ENCODE data around the gene RAD51B. TPM values are rescaled to one million over a fixed set of nuclear protein-coding genes. Genes with fewer than 3 reads are reported as not detected.
A peak's percentile ranks its signal among the peaks of the same experiment; 100 is the strongest.
"Not testable (repeated sequence)": the region's sequence is repeated elsewhere in the genome, so short reads cannot be mapped to it uniquely, and the experiment has no call there.

The RAD51B gene
- total RNA-seq, 1 experiment from 2014 or later: 10.8 TPM

DNA sequence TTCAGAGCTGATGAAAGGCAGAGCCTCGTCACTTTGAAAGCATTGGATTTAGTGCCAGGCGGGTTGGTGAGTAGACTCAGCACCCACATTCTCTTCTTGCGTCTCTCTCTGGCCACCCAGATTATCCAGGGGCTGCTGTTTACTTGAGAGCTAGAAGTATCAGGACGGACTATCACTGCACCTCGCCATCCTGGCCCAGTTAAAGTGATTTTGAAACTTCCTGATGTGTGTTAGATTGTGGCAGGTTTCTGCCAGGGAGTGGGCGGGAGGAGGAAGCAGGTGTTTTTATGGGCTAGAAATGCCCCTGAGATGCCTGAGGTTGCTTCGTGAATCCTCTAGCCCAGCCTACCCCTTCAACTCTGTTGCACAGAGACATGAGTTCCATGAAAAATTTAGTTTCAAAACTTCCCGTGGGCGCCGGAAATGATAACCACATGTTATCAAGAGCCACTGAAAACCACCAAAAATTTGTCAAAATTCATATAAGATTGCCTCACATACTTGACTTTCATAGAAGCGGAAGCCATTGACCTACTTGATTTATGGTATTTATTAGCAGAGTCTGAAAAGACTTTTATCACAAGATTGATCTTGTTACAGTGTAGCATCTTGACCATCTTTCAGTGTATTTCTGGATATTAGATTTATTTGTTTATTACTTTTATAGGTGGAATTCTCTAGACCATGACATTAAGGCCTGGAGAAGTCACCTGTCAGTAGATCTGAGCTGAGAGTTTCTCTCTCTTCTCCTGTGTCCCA is 466.0 kb downstream of the RAD51B start:
- no peak overlapping the region for H2AFZ ChIP-seq (ENCODE audit: low read length)
- no peaks in the 10 kb centered on the region for H3K9me3 ChIP-seq (ENCODE audit: low read length)
- no peak overlapping the region for H3K4me2 ChIP-seq (ENCODE audit: low read length)
- no peaks in the 10 kb centered on the region for H3K36me3 ChIP-seq (ENCODE audit: low read depth, low read length)
- TF ChIP-seq EZH2 (IDR thresholded peaks at IDR 0.05; ENCODE audit: low read length, unreplicated experiment) (no peak), EZH2phosphoT487 (IDR thresholded peaks at IDR 0.05; ENCODE audit: borderline replicate concordance, low read length) (no peak)
- TF ChIP-seq, protein P1, sequence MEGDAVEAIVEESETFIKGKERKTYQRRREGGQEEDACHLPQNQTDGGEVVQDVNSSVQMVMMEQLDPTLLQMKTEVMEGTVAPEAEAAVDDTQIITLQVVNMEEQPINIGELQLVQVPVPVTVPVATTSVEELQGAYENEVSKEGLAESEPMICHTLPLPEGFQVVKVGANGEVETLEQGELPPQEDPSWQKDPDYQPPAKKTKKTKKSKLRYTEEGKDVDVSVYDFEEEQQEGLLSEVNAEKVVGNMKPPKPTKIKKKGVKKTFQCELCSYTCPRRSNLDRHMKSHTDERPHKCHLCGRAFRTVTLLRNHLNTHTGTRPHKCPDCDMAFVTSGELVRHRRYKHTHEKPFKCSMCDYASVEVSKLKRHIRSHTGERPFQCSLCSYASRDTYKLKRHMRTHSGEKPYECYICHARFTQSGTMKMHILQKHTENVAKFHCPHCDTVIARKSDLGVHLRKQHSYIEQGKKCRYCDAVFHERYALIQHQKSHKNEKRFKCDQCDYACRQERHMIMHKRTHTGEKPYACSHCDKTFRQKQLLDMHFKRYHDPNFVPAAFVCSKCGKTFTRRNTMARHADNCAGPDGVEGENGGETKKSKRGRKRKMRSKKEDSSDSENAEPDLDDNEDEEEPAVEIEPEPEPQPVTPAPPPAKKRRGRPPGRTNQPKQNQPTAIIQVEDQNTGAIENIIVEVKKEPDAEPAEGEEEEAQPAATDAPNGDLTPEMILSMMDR (conservative IDR thresholded peaks at IDR 0.05; ENCODE audit: low read depth, low read length): no peak
- intact Hi-C loops (cut with micrococcal nuclease): no loop called here
- no peaks in the 10 kb centered on the region for H3K9me2 ChIP-seq (replicated peaks; ENCODE audit: low read length)
- no peak overlapping the region for H3K4me3 ChIP-seq (ENCODE audit: low read length)
- H3K9ac ChIP-seq (ENCODE audit: low read length): no peak overlapping the region
- no TSS peak for BruUV-seq (replicated peaks)
- no peaks in the 10 kb centered on the region for H3F3A ChIP-seq (ENCODE audit: low read length, unreplicated experiment)
- no peaks in the 10 kb centered on the region for H3K27me3 ChIP-seq (ENCODE audit: low read length)
- H3K4me1 ChIP-seq (ENCODE audit: insufficient read depth, low read length): no peaks in the 10 kb centered on the region
- H4K20me1 ChIP-seq (ENCODE audit: low read length): no peaks in the 10 kb centered on the region
- ChIA-PET CTCF (no interaction called here), POLR2A (ENCODE audit: unreplicated experiment) (interaction anchor here (0.7 kb wide), 1 partner anchor 93 kb away, joined by 3 read pairs; no protein-coding TSS in a partner anchor)
- no peak for DNase-seq
- no peaks in the 10 kb centered on the region for H3K79me2 ChIP-seq (ENCODE audit: low read length)
- H3K27ac ChIP-seq (ENCODE audit: low read length): no peak overlapping the region
- no peak for ATAC-seq

GRCh38 chr14:68286667-68287066 is 467.1 kb downstream of the RAD51B start:
- no peaks in the 10 kb centered on the region for H3K9me2 ChIP-seq (replicated peaks; ENCODE audit: low read length)
- H2AFZ ChIP-seq (ENCODE audit: low read length): no peak overlapping the region
- no peak overlapping the region for H3K27ac ChIP-seq (ENCODE audit: low read length)
- no peaks in the 10 kb centered on the region for H3K27me3 ChIP-seq (ENCODE audit: low read length)
- no peak overlapping the region for H3K4me3 ChIP-seq (ENCODE audit: low read length)
- H3K36me3 ChIP-seq (ENCODE audit: low read depth, low read length): no peaks in the 10 kb centered on the region
- DNase-seq: peak; percentile 66
- H3K4me1 ChIP-seq (ENCODE audit: insufficient read depth, low read length): no peaks in the 10 kb centered on the region
- TF ChIP-seq, protein P1 (conservative IDR thresholded peaks at IDR 0.05; ENCODE audit: low read depth, low read length): no peak
- TF ChIP-seq EZH2 (IDR thresholded peaks at IDR 0.05; ENCODE audit: low read length, unreplicated experiment): no peak
- no peak for TF ChIP-seq EZH2phosphoT487 (IDR thresholded peaks at IDR 0.05; ENCODE audit: borderline replicate concordance, low read length)
- H3F3A ChIP-seq (ENCODE audit: low read length, unreplicated experiment): no peaks in the 10 kb centered on the region
- intact Hi-C loops (cut with micrococcal nuclease): no loop called here
- peak; percentile 85 for ATAC-seq
- POLR2A ChIA-PET (ENCODE audit: unreplicated experiment): no interaction called here
- H3K79me2 ChIP-seq (ENCODE audit: low read length): no peaks in the 10 kb centered on the region
- no peak overlapping the region for H3K9ac ChIP-seq (ENCODE audit: low read length)
- H4K20me1 ChIP-seq (ENCODE audit: low read length): no peaks in the 10 kb centered on the region
- no TSS peak for BruUV-seq (replicated peaks)
- H3K9me3 ChIP-seq (ENCODE audit: low read length): no peaks in the 10 kb centered on the region
- H3K4me2 ChIP-seq (ENCODE audit: low read length): no peak overlapping the region
- CTCF ChIA-PET: no interaction called here

DNA sequence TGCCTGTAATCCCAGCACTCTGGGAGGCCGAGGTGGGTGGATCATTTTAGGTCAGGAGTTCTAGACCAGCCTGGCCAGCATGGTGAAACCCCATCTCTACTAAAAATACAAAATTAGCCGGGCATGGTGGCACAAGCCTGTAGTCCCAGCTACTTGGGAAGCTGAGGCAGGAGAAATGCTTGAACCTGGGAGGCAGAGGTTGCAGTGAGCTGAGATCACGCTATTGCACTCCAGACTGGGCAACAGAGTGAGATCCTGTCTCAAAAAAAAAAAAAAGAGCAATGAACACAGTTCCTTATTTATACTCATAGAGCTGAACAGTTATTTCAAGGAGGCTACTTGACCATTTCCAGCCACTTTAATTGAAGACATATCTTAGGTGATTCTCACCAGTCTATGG is 469.9 kb downstream of the RAD51B start:
- H3K9me3 ChIP-seq (ENCODE audit: low read length); H3K36me3 ChIP-seq (ENCODE audit: low read depth, low read length); H3K4me1 ChIP-seq (ENCODE audit: insufficient read depth, low read length); H3K9me2 ChIP-seq (replicated peaks; ENCODE audit: low read length); H3K27me3 ChIP-seq (ENCODE audit: low read length); H2AFZ ChIP-seq (ENCODE audit: low read length); ATAC-seq; H3K27ac ChIP-seq (ENCODE audit: low read length); H3K4me3 ChIP-seq (ENCODE audit: low read length); BruUV-seq (replicated peaks); H3K79me2 ChIP-seq (ENCODE audit: low read length); DNase-seq; H3K9ac ChIP-seq (ENCODE audit: low read length); H4K20me1 ChIP-seq (ENCODE audit: low read length); H3K4me2 ChIP-seq (ENCODE audit: low read length); intact Hi-C loops (cut with micrococcal nuclease); H3F3A ChIP-seq (ENCODE audit: low read length, unreplicated experiment); POLR2A ChIA-PET (ENCODE audit: unreplicated experiment): not testable (repeated sequence)
- CTCF ChIA-PET: interaction anchor here (0.6 kb wide), 1 partner anchor 40 kb away, joined by 3 read pairs; no protein-coding TSS in a partner anchor

Data from PC-3 (cell line).